Smooth muscle cell of the umbilical artery (primary cell): ENCODE measurements around the gene GADD45B. TPM values are rescaled to one million over a fixed set of nuclear protein-coding genes. Genes with fewer than 3 reads are reported as not detected.

ENCODE experiments used
- total RNA-seq: library from RNA; depleted of rRNA; stranded (reverse); fragments of >200 nt; gene quantifications from 2 replicates; pipeline ENCODE4 v1.2.3, GENCODE V29; 2014

Gene GADD45B
- total RNA-seq = 15.6 and 44.2 TPM in 2 replicates

GRCh38 chr19:2475702-2476450 is at the start of gene GADD45B:
TSS of gene GADD45B (plus strand) at chr19:2476127. CDS start at chr19:2476359, 232 bp downstream.

GRCh38 chr19:2427429-2428320 is 48.3 kb upstream of the GADD45B start, which contains the start of gene TIMM13:
TSS of gene TIMM13 (minus strand) at chr19:2427586. CDS start at chr19:2427533, 53 bp downstream.

Other genes starting within 250 kb of the GADD45B start
- 44.4 and 46.3 TPM in 2 replicates for gene PLEKHJ1, start 239.8 kb upstream of the GADD45B start, total RNA-seq
- gene SF3A2, start 239.3 kb upstream of the GADD45B start, total RNA-seq = 22.9 and 39.8 TPM in 2 replicates
- gene AMH, start 226.8 kb upstream of the GADD45B start, total RNA-seq = 0.59 and 1.1 TPM in 2 replicates
- 0.14 and 0.30 TPM in 2 replicates for gene JSRP1, start 219.7 kb upstream of the GADD45B start, total RNA-seq
- gene PEAK3, start 194.0 kb upstream of the GADD45B start, total RNA-seq = not detected in 2 replicates
- gene LINGO3, start 168.0 kb upstream of the GADD45B start, total RNA-seq = not detected in 2 replicates
- gene LSM7, start 147.5 kb upstream of the GADD45B start, total RNA-seq = 105 and 126 TPM in 2 replicates
- gene SPPL2B, start 147.4 kb upstream of the GADD45B start, total RNA-seq = 43.7 and 57.3 TPM in 2 replicates
- not detected in 2 replicates for gene TMPRSS9, start 115.9 kb upstream of the GADD45B start, total RNA-seq
- gene TIMM13, start 48.5 kb upstream of the GADD45B start, total RNA-seq = 25.8 and 29.1 TPM in 2 replicates
- gene LMNB2, start 19.2 kb upstream of the GADD45B start, total RNA-seq = 49.6 and 135 TPM in 2 replicates
- gene GNG7, start 226.6 kb downstream of the GADD45B start, total RNA-seq = 0.09 and 0.30 TPM in 2 replicates
- gene DIRAS1, start 245.2 kb downstream of the GADD45B start, total RNA-seq = 0.59 and 1.0 TPM in 2 replicates